Activated T-cell treated with anti-CD3 and anti-CD28 coated beads, Interleukin-2, amount 50 U/mL, for 72 hours (primary cell): ENCODE results near the gene NTNG1. TPM values are rescaled to one million over a fixed set of nuclear protein-coding genes. Genes with fewer than 3 reads are reported as not detected.
A peak's percentile ranks its signal among the peaks of the same experiment; 100 is the strongest.

Experiments
- ATAC-seq, 2 donors: fragments of 150-1000 bp; cut with Tn5 transposase; replicated peaks in 1 of 2; 2 replicates each; pipeline ENCODE4 v1.10.0; 2021; ENCODE audit warnings: moderate library complexity in 2 of 2, mild to moderate bottlenecking in 1 of 2
- DNase-seq, 2 donors: peaks; one replicate each; pipeline ENCODE4 v3.0.0; 2021 to 2022; ENCODE audit warnings: mixed read lengths in 1 of 2
- H3K27ac Mint-ChIP-seq: one replicate; pipeline ENCODE4 v1.8.0; 2022; ENCODE audit warnings: mild to moderate bottlenecking, moderate library complexity, mixed read lengths
- H3K27me3 Mint-ChIP-seq: one replicate; pipeline ENCODE4 v1.8.0; 2022; ENCODE audit warnings: low read depth, mixed read lengths
- H3K36me3 Mint-ChIP-seq, 2 donors: one replicate each; pipeline ENCODE4 v1.8.0; 2022; ENCODE audit warnings: mixed read lengths in 2 of 2, mild to moderate bottlenecking in 1 of 2; ENCODE audit not compliant: insufficient read depth in 2 of 2
- H3K4me1 Mint-ChIP-seq: one replicate; pipeline ENCODE4 v1.8.0; 2022; ENCODE audit warnings: low read depth, mixed read lengths
- H3K4me3 Mint-ChIP-seq, 2 donors: one replicate each; pipeline ENCODE4 v1.8.0; 2022; ENCODE audit warnings: mild to moderate bottlenecking in 2 of 2, mixed read lengths in 2 of 2, moderate library complexity in 2 of 2
- H3K9me3 Mint-ChIP-seq, 2 donors: one replicate each; pipeline ENCODE4 v1.8.0; 2022; ENCODE audit warnings: mixed read lengths in 2 of 2
- total RNA-seq, 2 donors: library from RNA; stranded (reverse); gene quantifications; one replicate each; pipeline ENCODE4 v1.2.3, GENCODE V29; 2022

NTNG1 gene
- total RNA-seq, 2 donors from 2014 or later, result 0.48 TPM; not detected in 1

GRCh38 chr1:107515702-107516101 is 374.9 kb downstream of the NTNG1 start:
- H3K36me3 Mint-ChIP-seq, result peaks cover 0 to 2% of the 10 kb centered on the region in 2 donors
- H3K9me3 Mint-ChIP-seq, result no peaks in the 10 kb centered on the region
- no peak overlapping the region for H3K27ac Mint-ChIP-seq
- H3K4me3 Mint-ChIP-seq, result no peak overlapping the region
- DNase-seq, result no peak
- no peak for ATAC-seq
- H3K4me1 Mint-ChIP-seq, result no peaks in the 10 kb centered on the region
- no peaks in the 10 kb centered on the region for H3K27me3 Mint-ChIP-seq

- no peak overlapping the region for H3K27ac Mint-ChIP-seq
- ATAC-seq (no peak), DNase-seq (no peak)
- H3K27me3 Mint-ChIP-seq, result peaks cover 4% of the 10 kb centered on the region
- H3K4me1 Mint-ChIP-seq, result peaks cover 7% of the 10 kb centered on the region
- peaks cover 0 to 2% of the 10 kb centered on the region in 2 donors for H3K36me3 Mint-ChIP-seq
- no peaks in the 10 kb centered on the region for H3K9me3 Mint-ChIP-seq
- no peak overlapping the region for H3K4me3 Mint-ChIP-seq
These were observed 382.2 kb downstream of the NTNG1 start for GRCh38 chr1:107523061-107523460.

GRCh38 chr1:107523736-107524135 is 382.9 kb downstream of the NTNG1 start:
- Mint-ChIP-seq H3K4me3 (no peak overlapping the region), H3K36me3 (peaks cover 0 to 2% of the 10 kb centered on the region in 2 donors), H3K4me1 (peaks cover 7% of the 10 kb centered on the region), H3K27me3 (peaks cover 11% of the 10 kb centered on the region), H3K27ac (no peak overlapping the region), H3K9me3 (no peaks in the 10 kb centered on the region)
- no peak for ATAC-seq
- no peak for DNase-seq

GRCh38 chr1:107524301-107524700 is 383.5 kb downstream of the NTNG1 start:
- no peak for DNase-seq
- H3K36me3 Mint-ChIP-seq, result peaks cover 0 to 2% of the 10 kb centered on the region in 2 donors

GRCh38 chr1:107525145-107525544 is 384.3 kb downstream of the NTNG1 start:
- H3K4me1 Mint-ChIP-seq, result peaks cover 7% of the 10 kb centered on the region
- H3K27ac Mint-ChIP-seq, result no peak overlapping the region
- peaks cover 20% of the 10 kb centered on the region for H3K27me3 Mint-ChIP-seq
- ATAC-seq (peak in 1 of 2 donors; percentile 49), DNase-seq (peak in 1 of 2 donors; percentile 5)
- no peaks in the 10 kb centered on the region for H3K36me3 Mint-ChIP-seq
- H3K9me3 Mint-ChIP-seq, result no peaks in the 10 kb centered on the region
- no peak overlapping the region for H3K4me3 Mint-ChIP-seq

More at GRCh38 chr1:107524301-107524700, 383.5 kb downstream of the NTNG1 start:
- Mint-ChIP-seq H3K9me3 (no peaks in the 10 kb centered on the region), H3K27ac (no peak overlapping the region), H3K27me3 (peaks cover 14% of the 10 kb centered on the region), H3K4me3 (no peak overlapping the region), H3K4me1 (peaks cover 7% of the 10 kb centered on the region)
- no peak for ATAC-seq

GRCh38 chr1:107525961-107526360 is 385.1 kb downstream of the NTNG1 start:
- Mint-ChIP-seq H3K4me1 (peaks cover 7% of the 10 kb centered on the region), H3K27ac (no peak overlapping the region), H3K4me3 (no peak overlapping the region), H3K36me3 (no peaks in the 10 kb centered on the region), H3K9me3 (no peaks in the 10 kb centered on the region), H3K27me3 (peaks cover 20% of the 10 kb centered on the region)
- no peak for ATAC-seq
- no peak for DNase-seq

- no peak overlapping the region for H3K4me3 Mint-ChIP-seq
- H3K4me1 Mint-ChIP-seq, result peaks cover 7% of the 10 kb centered on the region
- DNase-seq (no peak), ATAC-seq (no peak)
- no peak overlapping the region for H3K27ac Mint-ChIP-seq
- no peaks in the 10 kb centered on the region for H3K36me3 Mint-ChIP-seq
- peaks cover 20% of the 10 kb centered on the region for H3K27me3 Mint-ChIP-seq
- no peaks in the 10 kb centered on the region for H3K9me3 Mint-ChIP-seq
These were observed 385.8 kb downstream of the NTNG1 start for GRCh38 chr1:107526524-107527198.

- ATAC-seq (peak; percentile 56 to 62), DNase-seq (peak; percentile 8 to 12)
- H3K27me3 Mint-ChIP-seq, result peaks cover 20% of the 10 kb centered on the region
- H3K36me3 Mint-ChIP-seq, result no peaks in the 10 kb centered on the region
- no peaks in the 10 kb centered on the region for H3K9me3 Mint-ChIP-seq
- no peak overlapping the region for H3K4me3 Mint-ChIP-seq
- H3K27ac Mint-ChIP-seq, result no peak overlapping the region
- peaks cover 7% of the 10 kb centered on the region for H3K4me1 Mint-ChIP-seq
These were observed 388.8 kb downstream of the NTNG1 start for GRCh38 chr1:107529511-107530149.

- Mint-ChIP-seq H3K36me3 (no peaks in the 10 kb centered on the region), H3K9me3 (no peaks in the 10 kb centered on the region), H3K27me3 (peaks cover 20% of the 10 kb centered on the region), H3K27ac (no peak overlapping the region), H3K4me1 (no peaks in the 10 kb centered on the region), H3K4me3 (no peak overlapping the region)
- no peak for ATAC-seq
- no peak for DNase-seq
These were observed 389.7 kb downstream of the NTNG1 start for GRCh38 chr1:107530543-107530942.

GRCh38 chr1:107531065-107531908 is 390.4 kb downstream of the NTNG1 start:
- Mint-ChIP-seq H3K4me1 (no peaks in the 10 kb centered on the region), H3K27ac (no peak overlapping the region), H3K9me3 (no peaks in the 10 kb centered on the region), H3K27me3 (peaks cover 20% of the 10 kb centered on the region), H3K36me3 (no peaks in the 10 kb centered on the region), H3K4me3 (no peak overlapping the region)
- ATAC-seq (no peak), DNase-seq (no peak)

GRCh38 chr1:107532318-107532717 is 391.5 kb downstream of the NTNG1 start:
- Mint-ChIP-seq H3K27ac (no peak overlapping the region), H3K9me3 (no peaks in the 10 kb centered on the region), H3K36me3 (no peaks in the 10 kb centered on the region), H3K4me3 (no peak overlapping the region), H3K4me1 (no peaks in the 10 kb centered on the region), H3K27me3 (peaks cover 20% of the 10 kb centered on the region)
- no peak for DNase-seq
- no peak for ATAC-seq
